ENCODE results near the gene HSPB7.

- TF ChIP-seq, protein P1, sequence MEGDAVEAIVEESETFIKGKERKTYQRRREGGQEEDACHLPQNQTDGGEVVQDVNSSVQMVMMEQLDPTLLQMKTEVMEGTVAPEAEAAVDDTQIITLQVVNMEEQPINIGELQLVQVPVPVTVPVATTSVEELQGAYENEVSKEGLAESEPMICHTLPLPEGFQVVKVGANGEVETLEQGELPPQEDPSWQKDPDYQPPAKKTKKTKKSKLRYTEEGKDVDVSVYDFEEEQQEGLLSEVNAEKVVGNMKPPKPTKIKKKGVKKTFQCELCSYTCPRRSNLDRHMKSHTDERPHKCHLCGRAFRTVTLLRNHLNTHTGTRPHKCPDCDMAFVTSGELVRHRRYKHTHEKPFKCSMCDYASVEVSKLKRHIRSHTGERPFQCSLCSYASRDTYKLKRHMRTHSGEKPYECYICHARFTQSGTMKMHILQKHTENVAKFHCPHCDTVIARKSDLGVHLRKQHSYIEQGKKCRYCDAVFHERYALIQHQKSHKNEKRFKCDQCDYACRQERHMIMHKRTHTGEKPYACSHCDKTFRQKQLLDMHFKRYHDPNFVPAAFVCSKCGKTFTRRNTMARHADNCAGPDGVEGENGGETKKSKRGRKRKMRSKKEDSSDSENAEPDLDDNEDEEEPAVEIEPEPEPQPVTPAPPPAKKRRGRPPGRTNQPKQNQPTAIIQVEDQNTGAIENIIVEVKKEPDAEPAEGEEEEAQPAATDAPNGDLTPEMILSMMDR (IDR thresholded peaks at IDR 0.05; ENCODE audit: low read depth, low read length, missing input control) = no peak
- TF ChIP-seq YY1 (IDR thresholded peaks at IDR 0.05) = no peak
- no peak for TF ChIP-seq JUND (IDR thresholded peaks at IDR 0.05)
- TF ChIP-seq RAD21 (IDR thresholded peaks at IDR 0.05) = no peak
- TF ChIP-seq FOXA1 (IDR thresholded peaks at IDR 0.05) = no peak
- TF ChIP-seq, protein P2, sequence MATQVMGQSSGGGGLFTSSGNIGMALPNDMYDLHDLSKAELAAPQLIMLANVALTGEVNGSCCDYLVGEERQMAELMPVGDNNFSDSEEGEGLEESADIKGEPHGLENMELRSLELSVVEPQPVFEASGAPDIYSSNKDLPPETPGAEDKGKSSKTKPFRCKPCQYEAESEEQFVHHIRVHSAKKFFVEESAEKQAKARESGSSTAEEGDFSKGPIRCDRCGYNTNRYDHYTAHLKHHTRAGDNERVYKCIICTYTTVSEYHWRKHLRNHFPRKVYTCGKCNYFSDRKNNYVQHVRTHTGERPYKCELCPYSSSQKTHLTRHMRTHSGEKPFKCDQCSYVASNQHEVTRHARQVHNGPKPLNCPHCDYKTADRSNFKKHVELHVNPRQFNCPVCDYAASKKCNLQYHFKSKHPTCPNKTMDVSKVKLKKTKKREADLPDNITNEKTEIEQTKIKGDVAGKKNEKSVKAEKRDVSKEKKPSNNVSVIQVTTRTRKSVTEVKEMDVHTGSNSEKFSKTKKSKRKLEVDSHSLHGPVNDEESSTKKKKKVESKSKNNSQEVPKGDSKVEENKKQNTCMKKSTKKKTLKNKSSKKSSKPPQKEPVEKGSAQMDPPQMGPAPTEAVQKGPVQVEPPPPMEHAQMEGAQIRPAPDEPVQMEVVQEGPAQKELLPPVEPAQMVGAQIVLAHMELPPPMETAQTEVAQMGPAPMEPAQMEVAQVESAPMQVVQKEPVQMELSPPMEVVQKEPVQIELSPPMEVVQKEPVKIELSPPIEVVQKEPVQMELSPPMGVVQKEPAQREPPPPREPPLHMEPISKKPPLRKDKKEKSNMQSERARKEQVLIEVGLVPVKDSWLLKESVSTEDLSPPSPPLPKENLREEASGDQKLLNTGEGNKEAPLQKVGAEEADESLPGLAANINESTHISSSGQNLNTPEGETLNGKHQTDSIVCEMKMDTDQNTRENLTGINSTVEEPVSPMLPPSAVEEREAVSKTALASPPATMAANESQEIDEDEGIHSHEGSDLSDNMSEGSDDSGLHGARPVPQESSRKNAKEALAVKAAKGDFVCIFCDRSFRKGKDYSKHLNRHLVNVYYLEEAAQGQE (IDR thresholded peaks at IDR 0.05) = no peak
- no peak for TF ChIP-seq ZBTB33 (IDR thresholded peaks at IDR 0.05)
- TF ChIP-seq TAF1 (conservative IDR thresholded peaks at IDR 0.05) = no peak
- no peak for TF ChIP-seq HNF4A (conservative IDR thresholded peaks at IDR 0.05)
- no peak for TF ChIP-seq EGR1 (IDR thresholded peaks at IDR 0.05; ENCODE audit: low read depth in 2 of 2)
- no peak for TF ChIP-seq MAX (IDR thresholded peaks at IDR 0.05)
- TF ChIP-seq GABPA (IDR thresholded peaks at IDR 0.05 in 1 of 2, conservative IDR thresholded peaks at IDR 0.05 in 1 of 2) = no peak
- TF ChIP-seq SP1 (IDR thresholded peaks at IDR 0.05) = no peak
Observed at GRCh38 chr1:15970911-15971310, 46.9 kb downstream of the HSPB7 start.
